IMR-90 (cell line): ENCODE data around the gene HDAC5. TPM values are rescaled to one million over a fixed set of nuclear protein-coding genes. Genes with fewer than 3 reads are reported as not detected.
A peak's percentile ranks its signal among the peaks of the same experiment; 100 is the strongest.

Experiments
- ATAC-seq: fragments of 200-7000 bp; cut with Tn5 transposase; 2 replicates; pipeline ENCODE4 v1.9.1; 2020; ENCODE audit warnings: low read depth, mild to moderate bottlenecking, moderate library complexity
- BruUV-seq: library from RNA; stranded (reverse); fragments of 400-500 nt; replicated peaks from 2 replicates; lab custom pipeline; 2021; lab: Mats Ljungman, UMichigan
- CTCF ChIA-PET: fragments of 300-600 bp; formaldehyde crosslinking; extraction: SDS; loops from one replicate; lab custom pipeline; 2021; ENCODE audit warnings: antibody characterized with exemption; lab: Yijun Ruan, JAX
- POLR2A ChIA-PET: fragments of 300-600 bp; sonication (Branson Sonifier 250); formaldehyde crosslinking; loops from one replicate; lab custom pipeline; 2022; ENCODE audit warnings: antibody characterized with exemption; ENCODE audit not compliant: unreplicated experiment; lab: Charles Lee
- DNase-seq: peaks from one replicate; pipeline ENCODE4 v3.0.0; 2013
- H2AFZ ChIP-seq: replicated peaks from 2 replicates; pipeline ENCODE3; 2013; ENCODE audit warnings: low read length, mild to moderate bottlenecking; ENCODE audit not compliant: poor library complexity
- H2AK5ac ChIP-seq: 2 replicates; pipeline ENCODE4 v1.6.1; 2013; ENCODE audit warnings: low read depth, low read length, inconsistent platforms
- H2AK9ac ChIP-seq: replicated peaks from 2 replicates; pipeline ENCODE3; 2013; ENCODE audit warnings: mild to moderate bottlenecking, low read depth, low read length, moderate library complexity; ENCODE audit not compliant: poor library complexity
- H2BK120ac ChIP-seq: 2 replicates; pipeline ENCODE4 v1.6.1; 2013; ENCODE audit warnings: low read depth, low read length, inconsistent platforms
- H2BK15ac ChIP-seq: 3 replicates; pipeline ENCODE4 v1.6.1; 2013; ENCODE audit warnings: low read depth, low read length, inconsistent platforms
- H2BK20ac ChIP-seq: 2 replicates; pipeline ENCODE4 v1.6.1; 2013; ENCODE audit warnings: low read depth, mild to moderate bottlenecking, inconsistent platforms, low read length, moderate library complexity
- H2BK5ac ChIP-seq: 2 replicates; pipeline ENCODE4 v1.6.1; 2013; ENCODE audit warnings: mild to moderate bottlenecking, low read depth, low read length, inconsistent platforms; ENCODE audit not compliant: poor library complexity, severe bottlenecking
- H3K14ac ChIP-seq: replicated peaks from 2 replicates; pipeline ENCODE4 v1.6.1; 2013; ENCODE audit warnings: low read depth, low read length, inconsistent platforms
- H3K18ac ChIP-seq: 2 replicates; pipeline ENCODE4 v1.6.1; 2013; ENCODE audit warnings: low read depth, low read length, control low read depth
- H3K23ac ChIP-seq: 2 replicates; pipeline ENCODE4 v1.6.1; 2013; ENCODE audit warnings: low read depth, low read length, inconsistent platforms
- H3K27ac ChIP-seq: 2 replicates; pipeline ENCODE4 v1.5.1; 2013; ENCODE audit warnings: mild to moderate bottlenecking, control low read depth, low read length; ENCODE audit not compliant: insufficient read depth
- H3K27me3 ChIP-seq: 2 replicates; pipeline ENCODE4 v1.6.1; 2013; ENCODE audit warnings: low read length; ENCODE audit not compliant: control insufficient read depth, insufficient read depth
- H3K36me3 ChIP-seq: 2 replicates; pipeline ENCODE4 v1.6.1; 2013; ENCODE audit warnings: low read length, mixed read lengths; ENCODE audit not compliant: control insufficient read depth, insufficient read depth
- H3K4ac ChIP-seq: 2 replicates; pipeline ENCODE4 v1.6.1; 2013; ENCODE audit warnings: low read depth, low read length, inconsistent platforms
- H3K4me1 ChIP-seq: 2 replicates; pipeline ENCODE4 v1.6.1; 2013; ENCODE audit warnings: low read length, mixed read lengths; ENCODE audit not compliant: control insufficient read depth, insufficient read depth
- H3K4me2 ChIP-seq: 2 replicates; pipeline ENCODE4 v1.6.1; 2013; ENCODE audit warnings: low read depth, mild to moderate bottlenecking, control low read depth, low read length, moderate library complexity
- H3K4me3 ChIP-seq: 2 replicates; pipeline ENCODE4 v1.5.1; 2013; ENCODE audit warnings: low read depth, mild to moderate bottlenecking, control low read depth, low read length, moderate library complexity; ENCODE audit not compliant: insufficient read depth
- H3K56ac ChIP-seq: 2 replicates; pipeline ENCODE4 v1.6.1; 2013; ENCODE audit warnings: low read length, inconsistent platforms; ENCODE audit not compliant: insufficient read depth; ENCODE audit errors: extremely low read depth
- H3K79me1 ChIP-seq, 2 experiments: 2 replicates each; pipeline ENCODE4 v1.6.1; 2013; ENCODE audit warnings: low read length in 2 of 2, inconsistent platforms in 1 of 2, low read depth in 1 of 2
- H3K9ac ChIP-seq: 2 replicates; pipeline ENCODE4 v1.6.1; 2013; ENCODE audit warnings: low read depth, low read length, control low read depth
- H3K9me1 ChIP-seq: 2 replicates; pipeline ENCODE4 v1.6.1; 2013; ENCODE audit warnings: low read length, inconsistent platforms; ENCODE audit not compliant: insufficient read depth
- H3K9me3 ChIP-seq: 2 replicates; pipeline ENCODE4 v1.6.1; 2013; ENCODE audit warnings: low read length; ENCODE audit not compliant: control insufficient read depth, insufficient read depth
- H4K20me1 ChIP-seq: 2 replicates; pipeline ENCODE4 v1.6.1; 2013; ENCODE audit warnings: low read length, inconsistent platforms; ENCODE audit not compliant: insufficient read depth
- H4K5ac ChIP-seq: 2 replicates; pipeline ENCODE4 v1.6.1; 2013; ENCODE audit warnings: mild to moderate bottlenecking, low read depth, low read length, control low read depth
- H4K8ac ChIP-seq, 2 experiments: 2 replicates each; pipeline ENCODE4 v1.6.1; 2013; ENCODE audit warnings: low read depth in 2 of 2, low read length in 2 of 2, control low read depth in 1 of 2, inconsistent platforms in 1 of 2
- H4K91ac ChIP-seq: 2 replicates; pipeline ENCODE4 v1.6.1; 2013; ENCODE audit warnings: low read depth, low read length, inconsistent platforms; ENCODE audit not compliant: insufficient read depth
- CEBPB ChIP-seq: IDR thresholded peaks from 2 replicates; pipeline ENCODE4 v1.6.1; 2012; ENCODE audit warnings: low read depth, low read length, improper control_type of control experiment
- ELK1 ChIP-seq: fragments of 150-350 bp; IDR thresholded peaks from 2 replicates; pipeline ENCODE4 v1.6.1; 2016; ENCODE audit warnings: low read depth, mild to moderate bottlenecking, low read length, moderate library complexity, borderline replicate concordance
- FOS ChIP-seq: fragments of 150-350 bp; IDR thresholded peaks from 2 replicates; pipeline ENCODE4 v1.6.1; 2016; ENCODE audit warnings: low read depth, low read length
- MAFK ChIP-seq: IDR thresholded peaks from 2 replicates; pipeline ENCODE4 v1.6.1; 2012; ENCODE audit warnings: low read depth, low read length, improper control_type of control experiment
- NFE2L2 ChIP-seq: fragments of 150-350 bp; IDR thresholded peaks from 2 replicates; pipeline ENCODE4 v1.6.1; 2016; ENCODE audit warnings: low read depth, mild to moderate bottlenecking, low read length
- POLR2A ChIP-seq: IDR thresholded peaks from 2 replicates; pipeline ENCODE4 v1.6.1; 2012; ENCODE audit warnings: mild to moderate bottlenecking, low read depth, low read length
- RFX5 ChIP-seq: IDR thresholded peaks from 2 replicates; pipeline ENCODE4 v1.8.0; 2012; ENCODE audit warnings: low read depth, mild to moderate bottlenecking, low read length, moderate library complexity
- SMC3 ChIP-seq: fragments of 150-350 bp; IDR thresholded peaks from 2 replicates; pipeline ENCODE4 v1.6.1; 2016; ENCODE audit warnings: low read depth, mild to moderate bottlenecking, antibody characterized with exemption, low read length, moderate library complexity
- WGBS, 2 experiments: methylation state at CpG; one replicate each; pipeline versions ENCODE4 v1.1.5 to v1.1.7; 2013; ENCODE audit warnings: missing lambda C conversion rate in 2 of 2; ENCODE audit not compliant: insufficient read length in 1 of 2; ENCODE audit errors: extremely low coverage in 2 of 2; 5-methylcytosine and 5-hydroxymethylcytosine counted together
- dilution Hi-C: fragments of 300-500 bp; cut with HindIII; formaldehyde crosslinking; loops from one replicate; pipeline ENCODE4 v1.14.3; 2018; ENCODE audit warnings: low sequenced_read_pairs; ENCODE audit not compliant: unreplicated experiment
- in situ Hi-C: fragments of 300-500 bp; cut with MboI; formaldehyde crosslinking; loops from 3 replicates; pipeline ENCODE4 v1.14.3; 2019; ENCODE audit warnings: low sequenced_read_pairs, inconsistent platforms, mixed read lengths
- intact Hi-C: fragments of 100-400 bp; cut with micrococcal nuclease; formaldehyde crosslinking; loops from 2 replicates; pipeline ENCODE4 v1.10.0; 2022
- polyA plus RNA-seq, 3 experiments: library from polyadenylated mRNA; depleted of rRNA; stranded (reverse); fragments of >200 nt; gene quantifications; 2 replicates each; pipeline ENCODE4 v1.2.3, GENCODE V29; 2012; ENCODE audit warnings: low replicate concordance in 1 of 3
- total RNA-seq: library from RNA; depleted of rRNA; stranded (reverse); fragments of >200 nt; gene quantifications from 2 replicates; pipeline ENCODE4 v1.2.3, GENCODE V29; 2012

The HDAC5 gene
- total and polyA plus RNA-seq, 2 of the 4 experiments (the other 2 are of a cell fraction): 47.0 to 61.3 TPM

- BruUV-seq: no TSS peak
- in situ Hi-C loops: no loop called here
- Histone ChIP-seq H3K56ac (no peak overlapping the region; the same call in 1 of the 2 replicates), H2AK5ac (peak overlapping the region; percentile 77), H4K8ac (peak overlapping the region; percentile 75 to 80; a peak in 3 of 4 replicates), H3K79me1 (peaks cover 17 to 67% of the 10 kb centered on the region in 2 experiments), H4K91ac (peak overlapping the region; percentile 75; the same call in 1 of the 2 replicates), H3K36me3 (peaks cover 25% of the 10 kb centered on the region), H2AK9ac (peak overlapping the region; percentile 86), H3K4ac (peak overlapping the region; percentile 86), H2BK15ac (peak overlapping the region; percentile 82; the same call in 1 of the 3 replicates), H2AFZ (no peak overlapping the region), H3K27ac (peak overlapping the region; percentile 87), H3K9me3 (no peaks in the 10 kb centered on the region), H3K4me3 (no peak overlapping the region), H3K4me1 (peaks cover 16% of the 10 kb centered on the region), H2BK20ac (peak overlapping the region; percentile 63; the same call in 1 of the 2 replicates), H2BK5ac (peak overlapping the region; percentile 66), H4K20me1 (0 out of 2 replicates have a peak, but pooled peaks cover 3% of the 10 kb centered on the region), H2BK120ac (peak overlapping the region; percentile 82), H4K5ac (peak overlapping the region; percentile 69), H3K9me1 (peaks cover 18% of the 10 kb centered on the region), H3K9ac (peak overlapping the region; percentile 4; the same call in 1 of the 2 replicates), H3K4me2 (peak overlapping the region; percentile 44), H3K18ac (peak overlapping the region; percentile 63), H3K23ac (peak overlapping the region; percentile 61), H3K27me3 (no peaks in the 10 kb centered on the region), H3K14ac (peak overlapping the region; percentile 91)
- ChIA-PET POLR2A (interaction anchor here (0.6 kb wide), 1 partner anchor 11 kb away, joined by 3 read pairs; no protein-coding TSS in a partner anchor), CTCF (no interaction called here)
- intact Hi-C loops: loop anchor here (1.0 kb wide), 2 partner anchors 13 to 25 kb away; partner anchors contain the start of gene G6PC3
- no CpG with 5 or more reads among the region's 8 CpGs for WGBS, 2 experiments
- no peak for TF ChIP-seq NFE2L2
- TF ChIP-seq CEBPB: no peak
- TF ChIP-seq FOS: no peak
- no peak for TF ChIP-seq SMC3
- no peak for TF ChIP-seq ELK1
- TF ChIP-seq MAFK: no peak
- no peak for TF ChIP-seq RFX5
- TF ChIP-seq POLR2A: no peak
- dilution Hi-C loops: no loop called here
- ATAC-seq: no peak
- DNase-seq: no peak
These were observed 28.6 kb downstream of the HDAC5 start for GRCh38 chr17:44094701-44095387.
